SK-N-SH (cell line): ENCODE results near the gene CAVIN1. TPM values are rescaled to one million over a fixed set of nuclear protein-coding genes. Genes with fewer than 3 reads are reported as not detected.

Source experiments
- CTCF ChIA-PET: fragments of 300-600, 350-600 bp; formaldehyde crosslinking; extraction: SDS; loops from one replicate; lab custom pipeline; 2021; lab: Yijun Ruan, JAX
- POLR2A ChIA-PET: fragments of 350-600 bp; sonication (Branson Sonifier 250); formaldehyde crosslinking; extraction: SDS; loops from one replicate; lab custom pipeline; 2020; ENCODE audit warnings: antibody characterized with exemption, inconsistent platforms; lab: Yijun Ruan, JAX
- DNase-seq: peaks from one replicate; pipeline ENCODE4 v3.0.0; 2012
- H2AFZ ChIP-seq: fragments of 200-600 bp; sonication (generic); 2 replicates; pipeline ENCODE4 v1.8.1; 2016; ENCODE audit warnings: antibody characterized with exemption, mild to moderate bottlenecking, low read depth
- H3F3A ChIP-seq: fragments of 200-600 bp; sonication (generic); replicated peaks from 2 replicates; pipeline ENCODE3; 2016; ENCODE audit warnings: antibody characterized with exemption, mild to moderate bottlenecking; ENCODE audit not compliant: insufficient read depth
- H3K27ac ChIP-seq, 2 experiments: fragments of 200-500 bp in 1 of 2; fragments of 200-600 bp in 1 of 2; sonication (Bioruptor generic) in 1 of 2; sonication (generic), shearing (Covaris generic) in 1 of 2; 2 replicates each; pipeline versions ENCODE4 v1.5.1 to v1.6.1; 2014 to 2016; ENCODE audit warnings: low read depth in 2 of 2, inconsistent platforms in 1 of 2, low read length in 1 of 2, mild to moderate bottlenecking in 1 of 2, mixed read lengths in 1 of 2
- H3K27me3 ChIP-seq: fragments of 200-600 bp; sonication (generic), shearing (Covaris generic); 2 replicates; pipeline ENCODE4 v1.6.1; 2016; ENCODE audit warnings: mixed run types; ENCODE audit not compliant: insufficient read depth
- H3K36me3 ChIP-seq, 2 experiments: fragments of 200-500 bp in 1 of 2; fragments of 200-600 bp in 1 of 2; sonication (Bioruptor generic) in 1 of 2; sonication (generic) in 1 of 2; replicated peaks in 1 of 2; 2 replicates each; pipeline versions ENCODE3 to v1.5.1; 2014 to 2016; ENCODE audit warnings: low read length in 1 of 2, mild to moderate bottlenecking in 1 of 2; ENCODE audit not compliant: insufficient read depth in 2 of 2, control insufficient read depth in 1 of 2
- H3K4me1 ChIP-seq, 2 experiments: fragments of 200-500 bp in 1 of 2; fragments of 200-600 bp in 1 of 2; sonication (Bioruptor generic) in 1 of 2; sonication (generic), shearing (Covaris generic) in 1 of 2; 2 replicates each; pipeline versions ENCODE4 v1.5.1 to v1.6.1; 2014 to 2016; ENCODE audit warnings: low read depth in 1 of 2, low read length in 1 of 2, mixed run types in 1 of 2; ENCODE audit not compliant: insufficient read depth in 2 of 2, control insufficient read depth in 1 of 2
- H3K4me2 ChIP-seq: fragments of 200-600 bp; sonication (generic), shearing (Covaris generic); 2 replicates; pipeline ENCODE4 v1.6.1; 2017; ENCODE audit warnings: mixed run types
- H3K4me3 ChIP-seq, 2 experiments: fragments of 200-500 bp in 1 of 2; fragments of 200-600 bp in 1 of 2; sonication (Bioruptor generic) in 1 of 2; sonication (generic), shearing (Covaris generic) in 1 of 2; 2 replicates each; pipeline versions ENCODE4 v1.5.1 to v1.8.1; 2014 to 2016; ENCODE audit warnings: low read depth in 2 of 2, inconsistent platforms in 1 of 2, low read length in 1 of 2, mild to moderate bottlenecking in 1 of 2, mixed read lengths in 1 of 2, moderate library complexity in 1 of 2
- H3K79me2 ChIP-seq: fragments of 200-600 bp; sonication (generic); 2 replicates; pipeline ENCODE4 v1.8.1; 2017; ENCODE audit warnings: mild to moderate bottlenecking; ENCODE audit not compliant: insufficient read depth
- H3K9ac ChIP-seq: fragments of 200-600 bp; sonication (generic); 2 replicates; pipeline ENCODE4 v1.6.1; 2017; ENCODE audit warnings: mixed run types
- H3K9me2 ChIP-seq: fragments of 200-600 bp; sonication (generic); 2 replicates; pipeline ENCODE4 v1.6.1; 2017; ENCODE audit warnings: mixed run types
- H3K9me3 ChIP-seq: fragments of 200-600 bp; sonication (generic); 2 replicates; pipeline ENCODE4 v1.6.1; 2017; ENCODE audit warnings: mixed run types, mild to moderate bottlenecking, moderate library complexity
- H4K20me1 ChIP-seq: fragments of 200-600 bp; sonication (generic); 2 replicates; pipeline ENCODE4 v1.6.1; 2017; ENCODE audit warnings: mild to moderate bottlenecking, mixed run types; ENCODE audit not compliant: insufficient read depth
- FOSL2 ChIP-seq: IDR thresholded peaks from 2 replicates; pipeline ENCODE4 v1.4.0; 2012; ENCODE audit warnings: low read depth, mild to moderate bottlenecking, moderate library complexity, borderline replicate concordance
- FOXM1 ChIP-seq: IDR thresholded peaks from 2 replicates; pipeline ENCODE4 v1.4.0; 2012; ENCODE audit warnings: low read depth, mild to moderate bottlenecking
- GABPA ChIP-seq: IDR thresholded peaks from 2 replicates; pipeline ENCODE4 v1.4.0; 2012; ENCODE audit warnings: low read depth, mild to moderate bottlenecking
- GATA2 ChIP-seq: sonication (generic); formaldehyde crosslinking; IDR thresholded peaks from 2 replicates; pipeline ENCODE4 v1.5.0; 2020; ENCODE audit warnings: mild to moderate bottlenecking, missing genetic modification reagents
- JUND ChIP-seq: IDR thresholded peaks from 2 replicates; pipeline ENCODE4 v1.4.0; 2012
- MXI1 ChIP-seq: IDR thresholded peaks from 2 replicates; pipeline ENCODE4 v1.6.1; 2012; ENCODE audit warnings: mild to moderate bottlenecking, low read depth, low read length, improper control_type of control experiment
- NFIC ChIP-seq: IDR thresholded peaks from 2 replicates; pipeline ENCODE4 v1.4.0; 2012; ENCODE audit warnings: borderline replicate concordance
- RAD21 ChIP-seq: IDR thresholded peaks from 2 replicates; pipeline ENCODE4 v1.6.1; 2012; ENCODE audit warnings: mild to moderate bottlenecking, low read length
- SMC3 ChIP-seq: IDR thresholded peaks from 2 replicates; pipeline ENCODE4 v1.6.1; 2012; ENCODE audit warnings: low read depth, low read length, improper control_type of control experiment
- TAF1 ChIP-seq: IDR thresholded peaks from 2 replicates; pipeline ENCODE4 v1.6.1; 2012; ENCODE audit warnings: low read depth, mild to moderate bottlenecking, low read length, moderate library complexity, borderline replicate concordance
- TCF12 ChIP-seq: IDR thresholded peaks from 2 replicates; pipeline ENCODE4 v1.4.0; 2012
- WGBS: methylation state at CpG from one replicate; pipeline ENCODE4 v1.1.6; 2017; ENCODE audit warnings: low lambda C conversion rate; 5-methylcytosine and 5-hydroxymethylcytosine counted together
- polyA plus RNA-seq, 3 experiments: library from polyadenylated mRNA; depleted of rRNA; stranded (reverse); fragments of >200 nt; gene quantifications; 2 replicates each; pipeline ENCODE4 v1.2.3, GENCODE V29; 2012
- TF ChIP-seq, protein P1 (sequence below): IDR thresholded peaks from 2 replicates; pipeline ENCODE4 v1.4.0; 2012; ENCODE audit warnings: low read depth, borderline replicate concordance

CAVIN1 gene
- polyA plus RNA-seq, 1 of the 3 experiments (the other 2 are of a cell fraction): 290 TPM

DNA sequence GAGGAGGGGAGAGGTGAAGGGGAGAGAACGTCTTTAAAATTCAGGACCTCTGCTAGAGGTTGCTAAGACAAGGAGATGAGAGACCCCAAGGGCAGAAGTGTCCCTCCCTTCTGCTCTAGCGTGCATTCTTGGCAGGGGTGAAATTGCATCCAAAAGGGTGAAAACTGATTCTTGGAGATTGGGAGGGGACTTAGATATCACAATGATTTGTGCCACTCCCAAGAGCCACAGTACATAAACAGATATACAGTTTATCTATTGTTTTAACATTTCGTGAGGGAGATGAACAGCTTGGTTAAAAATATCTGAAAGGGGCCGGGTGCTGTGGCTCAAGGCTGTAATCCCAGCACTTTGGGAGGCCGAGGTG lies 12.8 kb downstream of the CAVIN1 start:
- peak overlapping the region; percentile 51 for H3K4me2 ChIP-seq
- ChIA-PET CTCF (interaction anchor here (1.3 to 26.0 kb wide), 4 partner anchors 12 to 188 kb away, joined by 3 to 683 read pairs (median 12); partner anchors contain the start of gene CAVIN1), POLR2A (no interaction called here)
- no peak overlapping the region for H2AFZ ChIP-seq
- 80% methylated on average over 5 of the region's 5 CpGs for WGBS
- DNase-seq: no peak
- peaks cover 18 to 35% of the 10 kb centered on the region in 2 experiments; a peak in 3 of 4 replicates for H3K4me1 ChIP-seq
- peaks cover 100% of the 10 kb centered on the region for H4K20me1 ChIP-seq
- no peaks in the 10 kb centered on the region for H3K27me3 ChIP-seq
- no peak overlapping the region; a peak in 1 of 4 replicates for H3K4me3 ChIP-seq
- peaks cover 100% of the 10 kb centered on the region for H3K79me2 ChIP-seq
- H3F3A ChIP-seq: peaks cover 44% of the 10 kb centered on the region
- no peaks in the 10 kb centered on the region for H3K9me2 ChIP-seq
- H3K36me3 ChIP-seq: peaks cover 0 to 27% of the 10 kb centered on the region in 2 experiments
- H3K9me3 ChIP-seq: no peaks in the 10 kb centered on the region
- peak overlapping the region in 1 of 2 experiments; percentile 61; a peak in 2 of 4 replicates for H3K27ac ChIP-seq
- TF ChIP-seq SMC3: no peak
- no peak for TF ChIP-seq GABPA
- no peak for TF ChIP-seq TAF1
- no peak for TF ChIP-seq RAD21
- no peak for TF ChIP-seq GATA2 (CRISPR knock-in tag)
- TF ChIP-seq, protein P1, sequence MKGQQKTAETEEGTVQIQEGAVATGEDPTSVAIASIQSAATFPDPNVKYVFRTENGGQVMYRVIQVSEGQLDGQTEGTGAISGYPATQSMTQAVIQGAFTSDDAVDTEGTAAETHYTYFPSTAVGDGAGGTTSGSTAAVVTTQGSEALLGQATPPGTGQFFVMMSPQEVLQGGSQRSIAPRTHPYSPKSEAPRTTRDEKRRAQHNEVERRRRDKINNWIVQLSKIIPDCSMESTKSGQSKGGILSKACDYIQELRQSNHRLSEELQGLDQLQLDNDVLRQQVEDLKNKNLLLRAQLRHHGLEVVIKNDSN: no peak
- TF ChIP-seq MXI1: no peak
- H3K9ac ChIP-seq: no peak overlapping the region

DNA sequence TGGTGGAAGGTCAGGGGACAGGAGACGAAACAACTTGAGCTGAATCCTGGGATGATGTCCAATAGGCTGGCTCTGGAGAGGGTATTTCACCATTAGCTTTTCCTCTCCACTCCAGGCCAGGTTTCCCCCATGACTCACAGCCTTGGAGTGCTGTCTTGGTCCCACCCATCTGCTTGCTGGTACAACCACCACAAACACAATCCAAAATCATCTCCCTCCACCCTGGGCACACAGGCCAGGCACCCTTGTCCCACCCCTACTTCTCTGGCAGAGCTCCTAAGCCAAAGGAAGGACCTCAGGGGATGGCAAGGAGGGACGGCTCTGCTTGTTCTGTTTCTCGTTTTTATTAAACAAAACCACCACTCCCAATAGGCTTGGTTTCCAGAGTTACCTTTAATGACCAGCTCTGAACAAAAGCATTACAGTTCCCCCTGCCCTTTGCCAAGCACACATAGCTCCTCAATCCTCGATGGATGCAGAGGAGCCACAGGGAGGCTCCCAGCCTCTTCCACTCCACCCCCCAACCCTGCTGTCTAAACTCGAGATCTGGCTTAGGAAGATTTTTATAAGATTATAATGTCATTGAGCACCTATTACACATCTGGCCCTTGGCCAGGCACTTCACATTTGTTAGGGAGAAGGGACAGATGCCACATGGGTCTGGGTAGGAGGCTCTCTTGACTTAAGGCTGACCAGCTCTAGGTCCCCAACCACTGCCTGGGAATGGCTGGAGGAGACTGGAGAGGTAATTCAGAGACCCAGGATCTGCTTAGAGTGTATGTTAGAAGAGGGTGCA lies 13.3 kb downstream of the CAVIN1 start:
- H2AFZ ChIP-seq: no peak overlapping the region
- H3K27ac ChIP-seq: peak overlapping the region in 1 of 2 experiments; percentile 61; a peak in 2 of 4 replicates
- H3K79me2 ChIP-seq: peaks cover 100% of the 10 kb centered on the region
- DNase-seq: no peak
- H3K9ac ChIP-seq: no peak overlapping the region
- H3F3A ChIP-seq: peaks cover 44% of the 10 kb centered on the region
- TF ChIP-seq FOXM1: no peak
- peak; percentile 71 for TF ChIP-seq JUND
- TF ChIP-seq TCF12: peak; percentile 15; the same call in 1 of the 2 replicates
- TF ChIP-seq NFIC: peak; percentile 7
- TF ChIP-seq FOSL2: peak; percentile 76; the same call in 1 of the 2 replicates
- TF ChIP-seq GATA2 (CRISPR knock-in tag): no peak
- WGBS: 9% methylated on average over 5 of the region's 5 CpGs
- H3K27me3 ChIP-seq: no peaks in the 10 kb centered on the region
- ChIA-PET CTCF (interaction anchor here (1.0 to 26.0 kb wide), 6 partner anchors 13 to 342 kb away, joined by 3 to 683 read pairs (median 6); partner anchors contain the start of gene CAVIN1), POLR2A (no interaction called here)
- H3K4me1 ChIP-seq: peaks cover 18 to 32% of the 10 kb centered on the region in 2 experiments; a peak in 3 of 4 replicates
- H3K9me3 ChIP-seq: no peaks in the 10 kb centered on the region
- peaks cover under 1 to 30% of the 10 kb centered on the region in 2 experiments for H3K36me3 ChIP-seq
- peak overlapping the region; percentile 51 for H3K4me2 ChIP-seq
- no peaks in the 10 kb centered on the region for H3K9me2 ChIP-seq
- H4K20me1 ChIP-seq: peaks cover 100% of the 10 kb centered on the region
- H3K4me3 ChIP-seq: peak overlapping the region in 1 of 2 experiments; percentile 12; a peak in 1 of 4 replicates
